Karpas-422 (cell line): ENCODE data around the gene WT1. TPM values are rescaled to one million over a fixed set of nuclear protein-coding genes. Genes with fewer than 3 reads are reported as not detected.

Experiments used
- DNase-seq: peaks from one replicate; pipeline ENCODE4 v3.0.0-alpha.2; 2015
- H2AFZ ChIP-seq: fragments of 200-600 bp; sonication (generic); 2 replicates; pipeline ENCODE4 v1.6.1; 2014; ENCODE audit warnings: antibody characterized with exemption, low read length, mixed read lengths
- H3K27ac ChIP-seq: fragments of 200-600 bp; sonication (generic); 2 replicates; pipeline ENCODE4 v1.5.1; 2014; ENCODE audit warnings: mild to moderate bottlenecking, low read length, moderate library complexity
- H3K27me3 ChIP-seq: fragments of 200-600 bp; sonication (generic); 2 replicates; pipeline ENCODE4 v1.6.1; 2014; ENCODE audit warnings: low read length, mixed read lengths
- H3K36me3 ChIP-seq: fragments of 200-600 bp; sonication (generic); 2 replicates; pipeline ENCODE4 v1.6.1; 2014; ENCODE audit warnings: low read length, mixed read lengths; ENCODE audit not compliant: insufficient read depth
- H3K4me1 ChIP-seq: fragments of 200-600 bp; sonication (generic); 2 replicates; pipeline ENCODE4 v1.6.1; 2014; ENCODE audit warnings: mild to moderate bottlenecking, low read length, mixed read lengths
- H3K4me2 ChIP-seq: fragments of 200-600 bp; sonication (generic); 2 replicates; pipeline ENCODE4 v1.6.1; 2014; ENCODE audit warnings: low read length, low read depth, mild to moderate bottlenecking; ENCODE audit not compliant: poor library complexity, severe bottlenecking
- H3K4me3 ChIP-seq: fragments of 200-600 bp; sonication (generic); 2 replicates; pipeline ENCODE4 v1.5.1; 2014; ENCODE audit warnings: mild to moderate bottlenecking, antibody characterized with exemption, low read length, mixed read lengths
- H3K79me2 ChIP-seq: fragments of 200-600 bp; sonication (generic); 2 replicates; pipeline ENCODE4 v1.6.1; 2014; ENCODE audit warnings: mild to moderate bottlenecking, low read length, mixed read lengths
- H3K9ac ChIP-seq: fragments of 200-600 bp; sonication (generic); 2 replicates; pipeline ENCODE4 v1.6.0; 2014; ENCODE audit warnings: low read length
- H3K9me2 ChIP-seq: fragments of 200-600 bp; sonication (generic), shearing (Covaris generic); replicated peaks from 2 replicates; pipeline ENCODE4 v1.6.0; 2014; ENCODE audit warnings: mild to moderate bottlenecking, low read length, moderate library complexity; ENCODE audit not compliant: insufficient read depth
- H3K9me3 ChIP-seq: fragments of 300-700, 200-600 bp; sonication (generic); 2 replicates; pipeline ENCODE4 v1.6.1; 2014; ENCODE audit warnings: low read length, mixed read lengths
- H4K20me1 ChIP-seq: fragments of 200-600 bp; sonication (generic); 2 replicates; pipeline ENCODE4 v1.6.1; 2014; ENCODE audit warnings: mild to moderate bottlenecking, antibody characterized with exemption, low read length, low read depth; ENCODE audit not compliant: insufficient read depth
- total RNA-seq: library from RNA; depleted of rRNA; stranded (reverse); fragments of >200 nt; shearing (Covaris generic); gene quantifications from 2 replicates; pipeline ENCODE4 v1.2.3, GENCODE V29; 2014; ENCODE audit warnings: low replicate concordance

WT1 gene
- total RNA-seq, 1 experiment from 2014 or later = 0.52 TPM

DNA sequence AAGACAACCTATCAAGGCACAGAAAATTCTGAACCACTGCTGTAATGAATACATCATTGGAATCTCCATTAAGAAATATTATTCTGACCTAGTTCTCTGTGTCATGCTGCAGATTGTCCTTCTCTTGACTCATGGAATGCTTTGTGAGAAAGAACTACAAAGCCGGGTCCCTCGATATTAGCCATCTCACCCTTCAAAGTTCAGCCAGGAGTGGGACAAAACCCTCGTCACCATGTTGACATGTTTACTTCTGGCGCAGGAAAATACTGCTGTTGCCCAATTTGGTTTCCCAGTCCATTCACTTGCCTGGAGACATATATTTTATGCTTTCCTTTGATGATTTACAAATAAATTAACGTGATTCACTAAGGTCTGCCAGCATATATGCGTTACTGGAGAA is 10.9 kb upstream of the WT1 start:
- Histone ChIP-seq H3K36me3 (no peaks in the 10 kb centered on the region), H3K9me2 (no peaks in the 10 kb centered on the region), H3K27me3 (no peaks in the 10 kb centered on the region), H4K20me1 (no peaks in the 10 kb centered on the region), H3K27ac (no peak overlapping the region), H3K9ac (no peak overlapping the region), H2AFZ (no peak overlapping the region), H3K4me1 (peaks cover 5% of the 10 kb centered on the region), H3K9me3 (no peaks in the 10 kb centered on the region), H3K4me3 (no peak overlapping the region), H3K79me2 (no peaks in the 10 kb centered on the region), H3K4me2 (no peak overlapping the region)
- DNase-seq = no peak

DNA sequence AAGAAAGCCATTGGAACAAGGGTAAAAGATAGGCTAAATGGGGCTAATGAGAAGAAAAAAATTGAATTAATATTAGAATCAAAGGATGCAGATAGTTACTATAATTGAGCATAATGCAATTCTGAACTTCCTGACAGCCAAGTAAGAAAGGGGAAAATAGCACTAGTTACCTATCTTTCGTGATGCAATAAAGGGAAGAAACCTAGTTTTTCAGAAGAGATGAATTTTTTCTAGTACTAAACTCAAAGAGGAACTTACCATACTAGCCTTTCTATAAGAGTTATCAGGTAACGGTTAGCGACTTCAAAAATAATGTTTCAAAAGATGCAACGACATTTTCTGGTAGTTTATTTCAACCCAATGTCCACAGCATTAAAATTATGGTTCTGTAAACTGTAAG is 8.8 kb upstream of the WT1 start:
- Histone ChIP-seq H3K27ac (no peak overlapping the region), H3K27me3 (no peaks in the 10 kb centered on the region), H2AFZ (no peak overlapping the region), H3K36me3 (no peaks in the 10 kb centered on the region), H3K4me2 (no peak overlapping the region), H3K9me3 (no peaks in the 10 kb centered on the region), H3K9ac (no peak overlapping the region), H3K79me2 (no peaks in the 10 kb centered on the region), H4K20me1 (no peaks in the 10 kb centered on the region), H3K9me2 (no peaks in the 10 kb centered on the region), H3K4me1 (peaks cover 5% of the 10 kb centered on the region), H3K4me3 (no peak overlapping the region)
- no peak for DNase-seq

DNA sequence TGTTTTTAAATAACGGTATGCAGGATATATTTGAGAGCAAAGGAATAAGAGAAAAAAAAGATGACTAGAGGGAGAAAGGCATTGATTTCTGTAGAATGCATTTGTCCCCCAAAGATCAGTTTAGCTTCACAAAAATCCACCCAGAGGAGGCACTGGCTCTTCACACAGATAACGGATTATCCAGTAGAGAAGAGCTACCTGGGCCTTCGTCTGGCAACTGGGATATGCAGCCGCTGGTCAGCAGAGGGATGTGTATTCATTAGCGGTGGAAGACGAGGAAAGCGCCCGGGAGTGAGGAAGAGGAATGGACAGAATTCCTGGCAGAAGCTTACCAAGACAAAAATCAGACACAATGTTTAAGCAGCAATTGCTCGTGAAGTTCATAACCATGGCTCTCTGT is 5.6 kb upstream of the WT1 start:
- Histone ChIP-seq H3K27ac (no peak overlapping the region), H4K20me1 (no peaks in the 10 kb centered on the region), H3K4me2 (no peak overlapping the region), H3K36me3 (no peaks in the 10 kb centered on the region), H3K79me2 (no peaks in the 10 kb centered on the region), H3K9me2 (no peaks in the 10 kb centered on the region), H2AFZ (no peak overlapping the region), H3K9me3 (no peaks in the 10 kb centered on the region), H3K27me3 (no peaks in the 10 kb centered on the region), H3K4me3 (no peak overlapping the region), H3K4me1 (no peaks in the 10 kb centered on the region), H3K9ac (no peak overlapping the region)
- no peak for DNase-seq

DNA sequence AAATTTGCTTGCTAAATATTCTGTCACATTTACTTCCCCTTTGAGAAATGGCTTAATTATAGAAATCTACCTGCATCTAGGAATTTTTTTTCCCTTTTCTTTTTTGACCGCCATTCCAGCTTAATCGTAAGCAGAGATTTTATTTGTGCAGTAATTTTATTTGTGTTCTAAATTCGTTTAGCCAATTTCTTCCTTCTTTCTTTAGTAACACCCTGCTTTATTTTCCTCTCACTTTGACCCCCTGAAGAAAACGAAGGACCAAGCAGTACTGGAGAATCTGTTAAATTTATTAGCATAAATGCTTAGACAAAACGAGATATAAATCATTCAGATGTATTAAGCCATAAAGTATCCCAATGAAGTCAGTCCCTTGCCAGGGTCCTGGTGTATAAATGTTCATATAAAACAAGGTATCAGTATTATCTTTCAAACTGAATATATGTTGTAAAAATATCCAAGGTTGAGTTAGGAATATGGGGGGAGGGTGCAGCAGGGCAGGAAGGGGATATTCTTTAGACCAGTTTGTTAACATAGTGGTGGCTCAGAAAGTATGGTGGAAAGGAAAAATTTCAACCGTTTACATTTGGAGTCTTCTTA is 5.1 kb upstream of the WT1 start:
- Histone ChIP-seq H3K27ac (no peak overlapping the region), H2AFZ (no peak overlapping the region), H3K36me3 (no peaks in the 10 kb centered on the region), H3K9me3 (no peaks in the 10 kb centered on the region), H3K4me3 (no peak overlapping the region), H3K27me3 (no peaks in the 10 kb centered on the region), H3K4me2 (no peak overlapping the region), H4K20me1 (no peaks in the 10 kb centered on the region), H3K79me2 (no peaks in the 10 kb centered on the region), H3K4me1 (no peaks in the 10 kb centered on the region), H3K9me2 (no peaks in the 10 kb centered on the region), H3K9ac (no peak overlapping the region)
- no peak for DNase-seq

DNA sequence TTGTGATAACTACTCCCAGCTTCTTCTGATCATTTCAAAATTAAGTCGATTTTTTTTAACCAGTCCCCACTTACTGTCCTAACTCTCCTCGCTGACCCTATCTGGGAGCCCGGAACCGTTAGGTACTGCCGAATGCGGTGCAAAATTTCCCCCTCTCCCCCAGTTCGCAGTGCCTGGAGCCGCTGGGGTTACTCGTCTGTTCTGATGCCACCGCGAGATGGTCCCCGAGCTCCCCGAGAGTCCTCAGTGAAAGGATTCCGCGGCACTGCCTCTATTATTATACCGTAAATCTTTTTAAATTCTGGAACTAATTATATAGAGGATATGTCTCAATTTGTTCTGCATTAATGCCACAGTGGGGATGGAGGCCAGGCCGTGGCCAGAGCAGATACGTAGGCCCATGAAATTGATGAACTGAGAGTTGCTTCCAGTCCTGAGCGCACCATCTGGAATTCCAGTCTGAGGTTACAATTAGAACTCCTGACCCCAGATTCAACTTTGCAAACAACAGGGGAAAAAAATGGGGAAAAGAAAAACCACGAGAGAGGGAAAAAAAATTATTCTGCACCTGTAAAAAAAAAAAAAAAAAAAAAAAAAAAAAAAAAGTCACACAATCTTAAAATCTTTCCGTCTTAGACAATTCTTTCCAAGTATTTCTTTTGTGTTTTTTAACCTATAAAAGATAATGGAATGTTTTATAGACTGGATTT is 4.3 kb upstream of the WT1 start:
- Histone ChIP-seq H3K4me3 (no peak overlapping the region), H3K27ac (no peak overlapping the region), H3K79me2 (no peaks in the 10 kb centered on the region), H3K9ac (no peak overlapping the region), H4K20me1 (no peaks in the 10 kb centered on the region), H3K27me3 (no peaks in the 10 kb centered on the region), H3K4me2 (no peak overlapping the region), H3K36me3 (no peaks in the 10 kb centered on the region), H3K4me1 (no peaks in the 10 kb centered on the region), H3K9me3 (no peaks in the 10 kb centered on the region), H3K9me2 (no peaks in the 10 kb centered on the region), H2AFZ (no peak overlapping the region)
- no peak for DNase-seq

DNA sequence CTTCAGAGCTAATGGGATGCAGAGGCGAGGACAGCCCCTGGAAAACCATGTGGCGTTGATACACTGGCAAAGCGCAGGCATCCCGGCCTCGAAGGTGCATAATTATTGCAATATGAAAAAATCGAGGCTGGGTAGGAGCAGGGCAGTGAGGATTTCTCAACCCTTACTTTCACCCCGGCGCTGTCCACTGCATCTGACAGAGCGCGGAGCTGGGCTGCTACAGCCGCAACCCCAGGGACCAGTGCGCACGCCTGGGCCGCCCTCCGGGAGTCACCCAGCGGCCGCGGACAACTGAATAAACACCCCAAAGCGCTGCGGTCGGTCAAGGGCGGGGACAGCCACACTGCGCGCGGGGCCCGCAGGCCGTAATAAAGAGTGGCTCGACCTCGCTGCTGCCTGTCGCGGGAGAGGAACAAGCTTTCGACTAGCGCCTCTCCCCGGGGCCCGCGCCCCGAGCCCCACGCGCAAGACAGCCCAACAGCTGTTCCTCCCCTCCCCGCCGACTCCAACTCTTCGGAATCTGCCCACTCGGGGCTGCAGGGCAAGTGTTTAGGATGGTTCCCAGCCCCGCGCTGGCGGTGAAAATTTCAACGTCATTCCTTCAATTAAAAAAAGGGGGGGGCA is 3.6 kb upstream of the WT1 start:
- no peak overlapping the region for H3K4me2 ChIP-seq
- H3K9me2 ChIP-seq = no peaks in the 10 kb centered on the region
- H4K20me1 ChIP-seq = no peaks in the 10 kb centered on the region
- H2AFZ ChIP-seq = no peak overlapping the region
- H3K27ac ChIP-seq = no peak overlapping the region
- no peak overlapping the region for H3K4me3 ChIP-seq
- no peaks in the 10 kb centered on the region for H3K4me1 ChIP-seq
- no peaks in the 10 kb centered on the region for H3K36me3 ChIP-seq
- H3K79me2 ChIP-seq = no peaks in the 10 kb centered on the region
- no peaks in the 10 kb centered on the region for H3K27me3 ChIP-seq
- DNase-seq = no peak
- H3K9ac ChIP-seq = no peak overlapping the region
- H3K9me3 ChIP-seq = no peaks in the 10 kb centered on the region

DNA sequence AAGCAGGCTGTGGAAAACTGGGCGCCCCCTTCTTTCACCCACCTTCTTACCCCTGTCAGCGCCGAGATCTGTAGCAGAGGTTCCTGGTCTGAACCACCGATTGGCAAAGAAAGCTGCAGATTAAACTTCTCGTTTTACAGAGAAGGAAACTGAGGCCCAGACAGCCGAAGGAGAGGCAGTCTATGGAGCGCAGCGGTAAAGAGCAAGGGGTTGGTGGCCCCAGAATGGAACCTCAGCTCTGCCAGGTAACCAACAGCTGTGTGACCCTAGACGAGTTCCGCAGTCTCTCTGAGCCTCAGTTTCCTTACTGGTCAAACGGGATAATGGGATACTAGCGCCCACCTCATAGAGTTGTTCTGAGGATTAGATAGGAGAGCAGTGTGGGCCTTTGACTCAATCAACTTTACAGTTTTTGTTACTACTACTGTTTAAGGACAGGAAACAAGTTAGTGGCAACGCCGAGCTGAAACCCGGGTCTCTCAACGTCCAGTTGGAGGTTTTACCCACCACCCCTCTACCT is 3.1 kb upstream of the WT1 start:
- H3K9me3 ChIP-seq = no peaks in the 10 kb centered on the region
- no peak overlapping the region for H2AFZ ChIP-seq
- H3K4me3 ChIP-seq = no peak overlapping the region
- no peaks in the 10 kb centered on the region for H3K4me1 ChIP-seq
- no peak for DNase-seq
- no peak overlapping the region for H3K4me2 ChIP-seq
- H3K9ac ChIP-seq = no peak overlapping the region
- no peaks in the 10 kb centered on the region for H4K20me1 ChIP-seq
- no peaks in the 10 kb centered on the region for H3K79me2 ChIP-seq
- no peak overlapping the region for H3K27ac ChIP-seq
- no peaks in the 10 kb centered on the region for H3K27me3 ChIP-seq
- H3K36me3 ChIP-seq = no peaks in the 10 kb centered on the region
- H3K9me2 ChIP-seq = no peaks in the 10 kb centered on the region

DNA sequence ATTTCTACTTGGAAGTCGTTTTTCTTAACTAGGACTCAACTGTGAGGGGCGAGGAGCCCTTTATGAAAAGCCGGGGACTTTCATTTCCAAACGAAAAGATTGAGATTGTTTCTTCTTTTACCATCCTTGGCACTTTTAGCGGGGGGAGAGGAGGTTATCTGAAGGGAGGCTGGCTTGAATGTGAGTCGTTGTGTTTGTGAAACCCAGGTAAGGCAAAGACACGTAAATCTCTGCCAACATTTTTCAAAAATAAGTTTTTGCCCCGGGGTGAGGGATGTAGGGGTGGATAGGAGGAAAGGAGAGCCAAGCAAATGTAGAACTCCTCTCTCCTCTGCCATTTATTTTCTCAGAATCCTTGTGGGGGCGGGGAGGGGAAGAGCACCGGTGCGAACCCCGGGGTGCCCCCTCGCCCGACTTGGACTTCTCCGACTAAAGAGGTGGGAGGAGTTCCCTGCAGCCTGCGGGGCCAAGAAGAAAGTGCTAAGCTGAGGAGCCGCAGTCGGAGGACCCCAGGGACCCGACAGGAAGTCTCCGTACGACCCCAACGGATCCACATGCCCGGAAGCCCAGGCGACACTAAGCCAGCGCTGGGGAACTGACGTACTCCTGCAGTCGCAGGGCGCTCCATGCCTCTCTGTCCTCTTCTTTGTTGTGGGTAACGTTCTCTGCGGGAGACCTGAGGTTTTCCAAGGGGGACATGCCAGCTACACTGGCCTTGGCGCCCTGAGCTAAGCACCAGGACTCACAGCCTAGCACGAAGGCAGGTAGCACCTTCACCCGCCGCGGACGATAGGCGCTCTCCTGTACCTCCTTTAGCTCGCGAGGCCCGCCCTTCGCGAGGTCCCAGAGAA is 2.4 kb upstream of the WT1 start:
- no peak overlapping the region for H2AFZ ChIP-seq
- H3K4me2 ChIP-seq = no peak overlapping the region
- H3K4me3 ChIP-seq = no peak overlapping the region
- H3K27ac ChIP-seq = no peak overlapping the region
- H3K9ac ChIP-seq = no peak overlapping the region
- H3K9me2 ChIP-seq = no peaks in the 10 kb centered on the region
- H4K20me1 ChIP-seq = no peaks in the 10 kb centered on the region
- H3K4me1 ChIP-seq = no peaks in the 10 kb centered on the region
- H3K9me3 ChIP-seq = no peaks in the 10 kb centered on the region
- DNase-seq = no peak
- no peaks in the 10 kb centered on the region for H3K79me2 ChIP-seq
- H3K36me3 ChIP-seq = no peaks in the 10 kb centered on the region
- no peaks in the 10 kb centered on the region for H3K27me3 ChIP-seq
